ENCODE data around the gene PPIP5K2. TPM values are rescaled to one million over a fixed set of nuclear protein-coding genes. Genes with fewer than 3 reads are reported as not detected.

The PPIP5K2 gene
- total and polyA plus RNA-seq, 2 donors (not counting 3 experiments of a cell fraction or from before 2014, with no cell fraction given), result 20.8 to 69.4 TPM

GRCh38 chr5:103151156-103151555 is 31.1 kb downstream of the PPIP5K2 start:
- CTCF ChIA-PET, result no interaction called here

More at GRCh38 chr5:103151156-103151555, 31.1 kb downstream of the PPIP5K2 start:
- intact Hi-C loops (cut with micrococcal nuclease), result loop anchor here (5.0 kb wide), 1 partner anchor 66 kb away; no protein-coding TSS in a partner anchor
- Histone ChIP-seq H3K4me2 (ENCODE audit: insufficient read depth, low read length) (no peak overlapping the region), H2AFZ (ENCODE audit: low read depth, low read length) (no peak overlapping the region), H3K27ac (ENCODE audit: insufficient read depth, low read depth, low read length) (no peak overlapping the region), H3K9me3 (replicated peaks; ENCODE audit: control insufficient read depth, insufficient read depth, low read length) (no peaks in the 10 kb centered on the region), H4K20me1 (replicated peaks; ENCODE audit: control insufficient read depth, extremely low read depth, insufficient read depth, low read length) (no peaks in the 10 kb centered on the region), H3K79me2 (ENCODE audit: control insufficient read depth, insufficient read depth, low read length) (no peaks in the 10 kb centered on the region), H3K27me3 (ENCODE audit: control insufficient read depth in 2 of 2, insufficient read depth in 2 of 2, low read length in 2 of 2) (no peaks in the 10 kb centered on the region), H3K9me1 (replicated peaks; ENCODE audit: control insufficient read depth, extremely low read depth, insufficient read depth, low read length) (no peaks in the 10 kb centered on the region), H3K9ac (replicated peaks; ENCODE audit: extremely low read depth, insufficient read depth, low read length) (no peak overlapping the region), H3K4me1 (ENCODE audit: control insufficient read depth, extremely low read depth, insufficient read depth, low read length) (no peaks in the 10 kb centered on the region), H3K4me3 (replicated peaks in 1 of 3; ENCODE audit: insufficient read depth in 1 of 3, low read depth in 1 of 3, low read length in 3 of 3) (no peak overlapping the region), H3K36me3 (ENCODE audit: control insufficient read depth in 2 of 2, extremely low read depth in 1 of 2, insufficient read depth in 2 of 2, low read length in 2 of 2) (no peaks in the 10 kb centered on the region)
- POLR2A ChIA-PET, result no interaction called here
- FAIRE-seq (no peak), DNase-seq (ENCODE audit: low read depth, low spot score) (no peak)
- TF ChIP-seq FOS (IDR thresholded peaks at IDR 0.05; ENCODE audit: borderline replicate concordance, insufficient read depth, low read length), result no peak
- TF ChIP-seq MYC (IDR thresholded peaks at IDR 0.05; ENCODE audit: low read depth, low read length), result no peak
- no peak for TF ChIP-seq CTCF (IDR thresholded peaks at IDR 0.05; ENCODE audit: extremely low read depth in 1 of 2, insufficient read depth in 1 of 2, low read depth in 1 of 2, low read length in 2 of 2)
- no peak for TF ChIP-seq MAX (IDR thresholded peaks at IDR 0.05; ENCODE audit: insufficient read depth, insufficient read length)
- TF ChIP-seq EZH2 (IDR thresholded peaks at IDR 0.05; ENCODE audit: borderline replicate concordance, low read depth, low read length, severe bottlenecking), result no peak
- no peak for TF ChIP-seq JUN (IDR thresholded peaks at IDR 0.05; ENCODE audit: borderline replicate concordance, insufficient read depth, insufficient read length, low read depth)
- no peak for TF ChIP-seq POLR2A (IDR thresholded peaks at IDR 0.05; ENCODE audit: low read depth, low read length)
- TF ChIP-seq GATA2 (IDR thresholded peaks at IDR 0.05; ENCODE audit: insufficient read depth, insufficient read length, low read depth, low read length), result no peak
- TF ChIP-seq POLR2AphosphoS5 (IDR thresholded peaks at IDR 0.05; ENCODE audit: insufficient read depth, low read depth, low read length), result no peak
- dilution Hi-C loops (cut with MboI; ENCODE audit: extremely low pct_ligation_motif_present, low sequenced_read_pairs), result no loop called here
- BruUV-seq (replicated peaks), result no TSS peak
